ENCODE results near the gene BBS2. TPM values are rescaled to one million over a fixed set of nuclear protein-coding genes. Genes with fewer than 3 reads are reported as not detected.

BBS2 gene
- total and polyA plus RNA-seq, 4 donors, result 14.0 to 70.0 (median 33.0) TPM

DNA sequence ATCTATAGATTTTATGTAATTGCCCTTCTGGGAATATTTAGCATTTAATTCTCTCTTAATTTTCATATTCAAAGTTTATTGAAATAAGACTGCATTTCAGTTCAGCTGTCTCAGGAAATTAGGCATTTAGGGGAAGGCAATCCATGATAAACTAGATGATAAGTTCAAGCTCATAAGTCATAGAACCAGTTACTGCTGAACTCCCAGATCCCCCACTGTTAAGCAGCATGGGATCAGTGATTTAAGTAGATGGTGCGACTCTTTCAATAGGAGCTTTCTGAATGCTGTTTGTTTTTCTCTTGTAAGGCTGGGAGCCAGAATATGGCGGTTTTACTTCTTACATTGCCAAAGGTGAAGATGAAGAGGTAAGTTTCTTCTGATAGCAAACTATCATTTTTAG is 44.6 kb downstream of the BBS2 start:
- 90 to 98% methylated on average over 2 of the region's 2 CpGs for WGBS, 2 donors
- Histone ChIP-seq H3K27me3 (ENCODE audit: control insufficient read depth in 3 of 3, insufficient read depth in 3 of 3, low read length in 2 of 3) (no peaks in the 10 kb centered on the region), H3K36me3 (ENCODE audit: control insufficient read depth in 4 of 4, insufficient read depth in 4 of 4, low read length in 4 of 4) (peaks cover 27 to 45% (median 31%) of the 10 kb centered on the region in 4 donors), H3K4me1 (ENCODE audit: control insufficient read depth in 5 of 5, insufficient read depth in 5 of 5, low read length in 5 of 5) (no peaks in the 10 kb centered on the region), H3K9me3 (ENCODE audit: control insufficient read depth in 4 of 4, insufficient read depth in 3 of 4, low read length in 3 of 4) (no peaks in the 10 kb centered on the region), H3K27ac (ENCODE audit: low read depth in 1 of 2, low read length in 1 of 2) (no peak overlapping the region), H3K9ac (ENCODE audit: insufficient read depth in 1 of 2, low read length in 2 of 2) (no peak overlapping the region), H3K4me3 (no peak overlapping the region)
- TF ChIP-seq, protein P1, sequence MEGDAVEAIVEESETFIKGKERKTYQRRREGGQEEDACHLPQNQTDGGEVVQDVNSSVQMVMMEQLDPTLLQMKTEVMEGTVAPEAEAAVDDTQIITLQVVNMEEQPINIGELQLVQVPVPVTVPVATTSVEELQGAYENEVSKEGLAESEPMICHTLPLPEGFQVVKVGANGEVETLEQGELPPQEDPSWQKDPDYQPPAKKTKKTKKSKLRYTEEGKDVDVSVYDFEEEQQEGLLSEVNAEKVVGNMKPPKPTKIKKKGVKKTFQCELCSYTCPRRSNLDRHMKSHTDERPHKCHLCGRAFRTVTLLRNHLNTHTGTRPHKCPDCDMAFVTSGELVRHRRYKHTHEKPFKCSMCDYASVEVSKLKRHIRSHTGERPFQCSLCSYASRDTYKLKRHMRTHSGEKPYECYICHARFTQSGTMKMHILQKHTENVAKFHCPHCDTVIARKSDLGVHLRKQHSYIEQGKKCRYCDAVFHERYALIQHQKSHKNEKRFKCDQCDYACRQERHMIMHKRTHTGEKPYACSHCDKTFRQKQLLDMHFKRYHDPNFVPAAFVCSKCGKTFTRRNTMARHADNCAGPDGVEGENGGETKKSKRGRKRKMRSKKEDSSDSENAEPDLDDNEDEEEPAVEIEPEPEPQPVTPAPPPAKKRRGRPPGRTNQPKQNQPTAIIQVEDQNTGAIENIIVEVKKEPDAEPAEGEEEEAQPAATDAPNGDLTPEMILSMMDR (IDR thresholded peaks at IDR 0.05; ENCODE audit: control extremely low read depth, extremely low read depth), result no peak
- DNase-seq (no peak), ATAC-seq (ENCODE audit: insufficient read depth, low FRiP score) (no peak)

DNA sequence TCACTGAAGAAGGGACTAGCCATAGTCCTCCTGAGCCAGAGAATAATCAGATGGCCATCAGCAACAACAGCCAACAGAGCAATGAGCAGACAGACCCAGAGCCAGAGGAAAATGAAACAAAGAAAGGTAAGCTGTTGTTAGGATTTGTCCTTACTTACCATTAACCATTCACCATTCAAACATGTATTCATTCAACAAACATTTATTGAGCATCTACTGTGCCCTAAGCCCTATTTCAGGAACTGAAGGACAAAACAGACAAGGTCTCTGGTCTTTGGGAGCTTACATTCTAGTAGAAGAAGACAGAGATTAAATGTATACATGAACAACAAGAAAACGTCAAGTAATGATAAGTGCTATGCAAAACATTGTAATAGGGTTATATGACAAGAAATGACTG is 49.2 kb downstream of the BBS2 start:
- ATAC-seq (ENCODE audit: insufficient read depth, low FRiP score), result no peak
- Histone ChIP-seq H3K27me3 (ENCODE audit: control insufficient read depth in 3 of 3, insufficient read depth in 3 of 3, low read length in 2 of 3) (no peaks in the 10 kb centered on the region), H3K9me3 (ENCODE audit: control insufficient read depth in 4 of 4, insufficient read depth in 3 of 4, low read length in 3 of 4) (no peaks in the 10 kb centered on the region), H3K27ac (ENCODE audit: low read depth in 1 of 2, low read length in 1 of 2) (no peak overlapping the region), H3K9ac (ENCODE audit: insufficient read depth in 1 of 2, low read length in 2 of 2) (no peak overlapping the region), H3K36me3 (ENCODE audit: control insufficient read depth in 4 of 4, insufficient read depth in 4 of 4, low read length in 4 of 4) (peaks cover 33 to 67% (median 40%) of the 10 kb centered on the region in 4 donors), H3K4me1 (ENCODE audit: control insufficient read depth in 5 of 5, insufficient read depth in 5 of 5, low read length in 5 of 5) (no peaks in the 10 kb centered on the region), H3K4me3 (no peak overlapping the region)
- TF ChIP-seq, protein P1 (IDR thresholded peaks at IDR 0.05; ENCODE audit: control extremely low read depth, extremely low read depth), result no peak
- DNase-seq, result no peak
- WGBS, 2 donors, result 96 to 100% methylated on average over 1 of the region's 1 CpG

DNA sequence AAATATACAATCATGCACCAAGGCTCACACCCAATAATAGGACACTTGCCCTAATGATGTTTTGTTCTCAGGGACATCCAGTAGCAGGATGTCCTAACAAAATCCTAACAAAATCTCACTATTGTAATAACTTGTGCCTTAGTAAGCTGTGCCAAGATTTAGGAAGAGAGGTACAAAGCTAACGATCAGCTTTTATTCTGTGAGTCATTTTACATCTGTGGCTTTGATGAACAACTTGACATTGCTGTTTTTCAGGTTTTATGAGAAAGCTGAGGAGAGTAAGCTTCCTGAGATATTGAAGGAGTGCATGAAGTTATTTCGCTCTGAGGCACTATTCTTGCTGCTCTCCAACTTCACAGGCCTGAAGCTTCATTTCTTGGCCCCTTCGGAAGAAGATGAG is 49.6 kb downstream of the BBS2 start:
- TF ChIP-seq, protein P1 (IDR thresholded peaks at IDR 0.05; ENCODE audit: control extremely low read depth, extremely low read depth), result no peak
- Histone ChIP-seq H3K9me3 (ENCODE audit: control insufficient read depth in 4 of 4, insufficient read depth in 3 of 4, low read length in 3 of 4) (no peaks in the 10 kb centered on the region), H3K36me3 (ENCODE audit: control insufficient read depth in 4 of 4, insufficient read depth in 4 of 4, low read length in 4 of 4) (peaks cover 29 to 66% (median 39%) of the 10 kb centered on the region in 4 donors), H3K4me1 (ENCODE audit: control insufficient read depth in 5 of 5, insufficient read depth in 5 of 5, low read length in 5 of 5) (no peaks in the 10 kb centered on the region), H3K27me3 (ENCODE audit: control insufficient read depth in 3 of 3, insufficient read depth in 3 of 3, low read length in 2 of 3) (no peaks in the 10 kb centered on the region), H3K9ac (ENCODE audit: insufficient read depth in 1 of 2, low read length in 2 of 2) (no peak overlapping the region), H3K4me3 (no peak overlapping the region), H3K27ac (ENCODE audit: low read depth in 1 of 2, low read length in 1 of 2) (no peak overlapping the region)
- WGBS, 2 donors, result 90 to 92% methylated on average over 3 of the region's 3 CpGs
- DNase-seq (no peak), ATAC-seq (ENCODE audit: insufficient read depth, low FRiP score) (no peak)

DNA sequence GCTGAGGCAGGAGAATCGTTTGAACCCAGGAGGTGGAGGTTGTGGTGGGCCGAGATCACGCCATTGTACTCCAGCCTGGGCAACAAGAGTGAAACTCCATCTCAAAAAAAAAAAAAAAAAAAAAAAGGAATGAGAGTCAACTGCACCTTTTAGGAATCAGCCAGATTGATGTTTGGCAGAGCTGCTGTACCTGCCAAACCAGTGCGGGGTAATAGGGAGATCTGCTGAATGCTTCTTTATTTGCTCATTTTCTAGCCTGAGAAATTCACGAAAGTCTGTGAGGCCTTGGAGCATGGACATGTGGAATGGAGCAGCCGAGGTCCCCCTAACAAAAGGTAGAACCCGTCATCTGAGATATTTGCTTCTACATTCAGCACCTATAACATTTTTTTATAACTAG is 50.1 kb downstream of the BBS2 start:
- H3K36me3 ChIP-seq (ENCODE audit: control insufficient read depth in 4 of 4, insufficient read depth in 4 of 4, low read length in 4 of 4), result peaks cover 29 to 64% (median 39%) of the 10 kb centered on the region in 4 donors
- WGBS, 2 donors, result 96% methylated on average over 7 of the region's 7 CpGs
- TF ChIP-seq, protein P1 (IDR thresholded peaks at IDR 0.05; ENCODE audit: control extremely low read depth, extremely low read depth), result no peak

More for the DNA sequence above, 50.1 kb downstream of the BBS2 start:
- no peak overlapping the region for H3K4me3 ChIP-seq
- H3K27ac ChIP-seq (ENCODE audit: low read depth in 1 of 2, low read length in 1 of 2), result no peak overlapping the region
- no peak overlapping the region for H3K9ac ChIP-seq (ENCODE audit: insufficient read depth in 1 of 2, low read length in 2 of 2)
- H3K9me3 ChIP-seq (ENCODE audit: control insufficient read depth in 4 of 4, insufficient read depth in 3 of 4, low read length in 3 of 4), result no peaks in the 10 kb centered on the region
- H3K4me1 ChIP-seq (ENCODE audit: control insufficient read depth in 5 of 5, insufficient read depth in 5 of 5, low read length in 5 of 5), result no peaks in the 10 kb centered on the region
- DNase-seq, result no peak
- H3K27me3 ChIP-seq (ENCODE audit: control insufficient read depth in 3 of 3, insufficient read depth in 3 of 3, low read length in 2 of 3), result no peaks in the 10 kb centered on the region
- no peak for ATAC-seq (ENCODE audit: insufficient read depth, low FRiP score)
